ENCODE data around the gene GTF2H4.

DNA sequence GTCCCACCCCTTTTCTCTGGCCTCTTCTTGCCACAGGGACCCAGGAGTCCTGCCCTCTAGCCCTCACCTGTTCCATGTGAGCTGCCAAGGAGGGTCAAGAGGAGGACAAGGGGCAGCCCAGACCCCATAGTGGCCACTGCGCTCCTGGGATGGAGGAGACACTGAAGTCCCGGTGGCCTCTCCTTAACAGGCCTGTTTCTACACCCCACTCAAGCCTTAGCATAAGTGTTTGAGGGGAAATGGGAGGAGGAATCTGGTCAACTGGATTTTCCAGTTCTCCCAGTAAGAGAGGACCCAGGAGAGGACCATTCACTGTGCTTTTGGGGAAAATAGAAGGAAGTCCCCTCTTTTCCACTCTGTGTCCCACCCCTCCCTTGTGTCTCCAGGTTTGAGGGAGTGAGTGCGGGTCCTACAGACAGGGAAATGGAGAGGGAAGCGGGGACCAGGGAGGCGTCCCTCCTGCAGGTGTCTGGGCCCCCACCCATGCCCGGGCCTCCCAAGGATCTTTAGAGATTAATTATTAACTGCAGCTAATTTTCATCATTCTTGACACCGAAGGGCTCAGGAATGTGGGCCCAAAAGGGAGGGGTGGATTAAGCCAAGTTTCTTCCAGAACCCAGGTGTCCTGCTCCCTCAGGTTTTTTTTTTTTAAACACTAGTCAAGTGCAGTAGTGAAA is 24.1 kb downstream of the GTF2H4 start, which contains the start of gene SFTA2:
- TF ChIP-seq, protein P1, sequence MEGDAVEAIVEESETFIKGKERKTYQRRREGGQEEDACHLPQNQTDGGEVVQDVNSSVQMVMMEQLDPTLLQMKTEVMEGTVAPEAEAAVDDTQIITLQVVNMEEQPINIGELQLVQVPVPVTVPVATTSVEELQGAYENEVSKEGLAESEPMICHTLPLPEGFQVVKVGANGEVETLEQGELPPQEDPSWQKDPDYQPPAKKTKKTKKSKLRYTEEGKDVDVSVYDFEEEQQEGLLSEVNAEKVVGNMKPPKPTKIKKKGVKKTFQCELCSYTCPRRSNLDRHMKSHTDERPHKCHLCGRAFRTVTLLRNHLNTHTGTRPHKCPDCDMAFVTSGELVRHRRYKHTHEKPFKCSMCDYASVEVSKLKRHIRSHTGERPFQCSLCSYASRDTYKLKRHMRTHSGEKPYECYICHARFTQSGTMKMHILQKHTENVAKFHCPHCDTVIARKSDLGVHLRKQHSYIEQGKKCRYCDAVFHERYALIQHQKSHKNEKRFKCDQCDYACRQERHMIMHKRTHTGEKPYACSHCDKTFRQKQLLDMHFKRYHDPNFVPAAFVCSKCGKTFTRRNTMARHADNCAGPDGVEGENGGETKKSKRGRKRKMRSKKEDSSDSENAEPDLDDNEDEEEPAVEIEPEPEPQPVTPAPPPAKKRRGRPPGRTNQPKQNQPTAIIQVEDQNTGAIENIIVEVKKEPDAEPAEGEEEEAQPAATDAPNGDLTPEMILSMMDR (IDR thresholded peaks at IDR 0.05; ENCODE audit: low read depth, low read length), result no peak
- no peak for TF ChIP-seq EZH2phosphoT487 (IDR thresholded peaks at IDR 0.05; ENCODE audit: low read depth)

Measured in OCI-LY3 (cell line).